Left kidney (tissue), 8 donors: ENCODE data around the gene PDCL2. TPM values are rescaled to one million over a fixed set of nuclear protein-coding genes. Genes with fewer than 3 reads are reported as not detected.
"Not testable (repeated sequence)": the region's sequence is repeated elsewhere in the genome, so short reads cannot be mapped to it uniquely, and the experiment has no call there.

ENCODE experiments used
- DNase-seq: peaks from one replicate; pipeline ENCODE4 v3.0.0-alpha.2; 2013
- long read RNA-seq, 8 donors: transcript quantifications; one replicate each; lab custom pipeline, GENCODE V29; 2026
- polyA plus RNA-seq: library from polyadenylated mRNA; unstranded; fragments of 120-200 nt; gene quantifications from one replicate; pipeline ENCODE4 v1.2.1, GENCODE V29; 2013; ENCODE audit not compliant: insufficient read length

Gene PDCL2, protein sequence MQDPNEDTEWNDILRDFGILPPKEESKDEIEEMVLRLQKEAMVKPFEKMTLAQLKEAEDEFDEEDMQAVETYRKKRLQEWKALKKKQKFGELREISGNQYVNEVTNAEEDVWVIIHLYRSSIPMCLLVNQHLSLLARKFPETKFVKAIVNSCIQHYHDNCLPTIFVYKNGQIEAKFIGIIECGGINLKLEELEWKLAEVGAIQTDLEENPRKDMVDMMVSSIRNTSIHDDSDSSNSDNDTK
- polyA plus RNA-seq: not detected
- long read RNA-seq, donor 1: 0 reads
- long read RNA-seq, donor 2: 0 reads
- long read RNA-seq, donor 3: 0 reads
- long read RNA-seq, donor 4: 0 reads
- long read RNA-seq, donor 5: 0 reads
- long read RNA-seq, donor 6: 0 reads
- long read RNA-seq, donor 7: 0 reads
- long read RNA-seq, donor 8: 0 reads

DNA sequence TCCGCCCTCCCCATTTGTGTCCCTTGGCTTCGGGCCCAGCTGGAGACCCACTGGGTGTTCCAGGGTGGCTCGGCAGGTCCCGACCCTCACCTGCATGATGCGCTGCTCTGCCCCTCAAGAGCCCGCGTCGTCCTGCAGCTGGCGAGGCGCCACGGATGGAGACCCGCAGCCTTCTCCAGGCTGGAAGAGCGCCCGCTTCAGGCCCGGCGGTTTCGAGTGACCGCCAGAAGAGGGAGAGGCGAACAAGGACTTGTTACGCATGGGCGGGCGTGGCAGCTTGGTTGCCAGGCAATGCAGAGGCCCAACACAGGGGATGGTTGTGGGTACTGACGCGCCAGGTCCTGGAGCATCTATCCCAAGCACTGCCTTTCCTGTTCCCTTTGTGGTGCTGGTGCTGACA is at the start of gene PDCL2:
Gene PDCL2, minus strand, starts transcription at position 232 of the 400 bp plus-strand sequence. Its CDS starts 136 bp downstream, at position 96.
- DNase-seq: no peak

DNA sequence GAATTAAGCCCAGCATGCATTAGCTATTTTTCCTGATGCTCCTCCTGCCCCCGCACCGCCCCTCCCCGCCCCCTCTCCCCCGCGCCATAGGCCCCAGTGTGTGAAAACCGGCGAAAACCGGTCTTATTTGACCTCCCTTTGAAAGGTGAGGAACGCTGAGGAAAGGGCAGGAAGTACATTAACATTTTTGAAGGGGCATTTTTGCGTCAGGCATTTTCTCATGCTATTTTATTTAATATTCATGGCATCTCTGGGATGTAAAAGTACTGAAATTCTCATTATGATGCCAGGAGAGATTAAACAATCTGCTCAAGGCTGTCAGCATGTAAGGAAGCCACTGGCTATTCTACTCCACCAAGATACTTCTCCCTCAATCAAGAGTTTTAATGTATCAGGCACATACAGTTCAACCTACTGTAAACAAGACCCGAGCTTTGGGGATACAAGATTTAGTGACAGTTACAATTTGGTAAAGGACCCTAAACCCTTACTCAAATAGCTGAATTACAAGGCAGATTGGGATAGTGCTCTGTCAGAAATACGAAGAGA is 45.3 kb upstream of the PDCL2 start:
- DNase-seq: peak; percentile 45

DNA sequence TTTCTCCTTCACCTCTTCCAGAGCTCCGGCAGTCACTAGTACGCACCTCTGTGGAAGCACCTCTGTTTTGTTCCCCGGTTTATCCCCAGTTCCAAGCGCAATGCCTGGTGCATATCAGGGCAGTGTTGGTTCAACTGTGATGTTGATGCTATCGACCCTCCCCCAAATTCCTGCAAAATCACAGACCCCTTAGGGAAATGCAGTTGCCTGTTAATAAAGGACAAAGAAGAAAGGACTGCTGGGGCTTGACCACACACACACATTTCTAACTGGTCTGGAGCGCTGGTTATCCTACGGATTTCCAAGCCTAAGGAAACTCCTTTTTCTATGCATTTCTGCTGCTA is 44.6 kb upstream of the PDCL2 start:
- peak; percentile 24 for DNase-seq

DNA sequence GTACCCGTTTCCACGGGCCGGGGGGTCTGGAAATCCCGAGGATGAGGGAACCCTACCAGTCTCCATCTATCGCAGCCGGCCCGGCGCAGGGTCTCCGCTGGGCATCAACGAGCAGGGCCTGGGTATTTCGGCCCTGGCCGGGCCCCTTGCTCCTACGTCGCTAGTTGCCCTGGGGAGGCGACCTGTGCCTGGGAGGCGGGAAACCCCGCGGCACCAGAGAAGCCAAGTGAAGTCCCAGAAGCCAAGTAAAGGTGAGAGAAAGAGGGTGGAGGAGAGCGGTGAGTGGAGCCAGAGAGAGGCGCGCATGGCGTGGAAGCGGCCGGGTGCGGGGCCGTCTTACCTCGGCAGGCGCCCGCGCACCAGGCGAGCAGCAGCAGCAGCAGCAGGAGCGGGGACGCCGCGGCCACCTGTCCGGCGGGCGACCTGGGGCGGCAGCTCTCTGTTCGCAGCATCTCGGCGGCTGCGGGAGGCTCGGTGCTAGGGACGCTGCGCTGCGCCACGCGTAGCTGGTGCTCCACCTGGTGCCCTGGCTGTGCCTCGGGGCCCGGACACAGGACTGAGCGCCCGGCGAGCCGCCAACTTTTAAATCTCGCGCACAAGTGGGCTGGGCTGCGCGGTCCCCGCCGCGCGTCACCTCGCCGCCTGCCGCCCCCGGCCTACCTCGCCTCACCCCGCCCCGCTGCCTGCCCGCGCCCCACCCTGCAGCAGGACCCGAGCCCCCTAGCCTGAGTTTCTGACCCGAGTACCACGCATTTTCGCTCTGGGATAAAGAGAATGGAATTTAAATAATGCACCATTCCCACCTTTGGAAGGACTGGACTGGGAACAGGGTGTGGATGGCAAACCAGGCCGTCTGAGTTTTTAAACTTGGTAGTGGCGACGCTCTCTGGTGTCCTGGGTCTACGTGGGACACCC is 44.0 kb upstream of the PDCL2 start, which contains the start of gene NMU:
Gene NMU, minus strand, starts transcription at position 558 of the 915 bp plus-strand sequence. Its CDS starts 106 bp downstream, at position 452.
- DNase-seq: peak; percentile 30

DNA sequence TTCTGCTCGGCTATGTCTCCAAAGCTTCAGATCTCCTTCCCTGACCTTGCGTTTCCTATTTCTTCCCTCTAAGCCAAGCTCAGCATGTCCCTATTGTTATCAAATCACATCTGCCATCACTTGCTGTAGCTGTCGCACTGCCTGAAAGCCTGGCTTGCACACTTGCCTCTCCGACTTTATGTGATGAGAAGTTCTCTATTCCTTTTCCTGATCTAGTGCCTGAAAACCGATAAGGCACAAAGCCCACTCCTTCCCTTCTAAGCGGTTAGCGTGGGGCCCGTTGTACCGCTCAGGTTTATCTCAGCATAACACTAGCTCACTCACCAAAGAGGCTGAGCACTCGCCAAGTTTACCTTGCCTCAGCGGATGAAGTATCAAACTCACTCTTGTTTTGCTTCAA is 43.2 kb upstream of the PDCL2 start:
- DNase-seq: peak; percentile 24

DNA sequence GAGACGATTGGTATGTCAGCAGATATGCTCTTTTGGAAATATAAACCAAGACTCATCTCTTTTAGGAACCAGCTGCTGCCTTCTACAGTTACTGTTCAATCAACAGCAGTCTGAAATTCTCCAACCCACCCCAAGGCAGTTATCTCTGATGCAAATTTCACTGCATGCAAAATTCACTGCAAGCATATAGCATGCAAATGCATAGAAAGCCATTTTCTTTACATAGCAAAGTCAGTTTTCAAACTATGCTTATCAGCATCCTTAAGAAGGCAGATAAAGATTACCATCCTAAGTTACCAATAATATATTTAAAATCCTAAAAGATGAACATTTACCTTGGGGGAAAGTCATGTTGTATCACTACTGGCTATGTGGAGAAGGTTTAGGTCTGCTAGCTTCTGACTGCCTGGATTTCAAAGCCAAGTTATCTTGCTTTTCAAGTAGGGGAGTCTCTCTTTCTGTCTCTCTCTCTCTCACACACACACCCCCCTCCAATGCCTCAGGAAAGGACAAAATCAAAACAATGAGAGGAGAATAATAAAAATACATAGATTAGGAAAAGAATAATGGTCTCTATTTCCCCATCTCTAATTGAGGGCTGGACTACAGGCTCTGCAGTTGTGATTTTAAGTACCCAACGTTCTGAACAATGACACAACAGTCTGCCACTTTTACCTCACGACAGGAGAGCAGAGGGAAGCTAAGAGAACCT is 42.5 kb upstream of the PDCL2 start:
- no peak for DNase-seq

DNA sequence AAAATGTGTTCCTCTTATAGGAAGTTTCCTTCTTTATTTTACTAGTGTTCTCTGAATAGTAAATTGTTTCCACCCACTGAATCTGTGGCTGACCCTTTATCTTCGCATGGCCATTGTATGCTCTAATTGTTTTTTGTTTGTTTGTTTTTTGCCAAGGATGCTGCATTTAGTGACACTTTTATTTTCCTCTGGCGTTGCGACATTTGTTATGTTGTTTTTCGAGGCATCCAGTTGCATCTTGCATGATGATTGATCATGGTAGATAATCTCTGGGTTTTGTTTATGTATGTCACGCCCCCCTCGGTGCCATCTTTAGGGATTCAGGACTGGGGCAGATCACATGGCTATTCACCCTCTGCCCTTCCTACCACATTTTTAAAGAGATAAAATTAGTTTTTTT is 41.9 kb upstream of the PDCL2 start:
- DNase-seq: no peak

DNA sequence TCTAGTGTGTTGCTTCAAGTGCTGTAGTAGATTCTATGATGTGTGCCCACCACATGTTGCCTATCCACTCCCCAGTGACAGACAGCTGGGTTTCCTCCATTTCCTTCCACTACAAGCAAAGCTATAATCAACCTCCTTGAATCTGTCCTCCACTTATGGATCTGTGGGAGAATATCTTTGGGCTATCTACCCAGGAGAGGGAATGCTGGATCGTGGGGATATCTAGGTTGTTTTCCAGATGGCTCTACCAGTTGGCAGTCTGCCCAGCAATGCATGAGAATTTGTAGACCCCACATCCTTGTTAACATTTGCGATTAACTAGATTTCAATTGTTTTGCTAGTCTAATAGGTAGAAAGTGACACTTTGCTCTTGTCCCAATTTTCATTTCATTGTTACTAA is 33.8 kb upstream of the PDCL2 start:
- no peak for DNase-seq

DNA sequence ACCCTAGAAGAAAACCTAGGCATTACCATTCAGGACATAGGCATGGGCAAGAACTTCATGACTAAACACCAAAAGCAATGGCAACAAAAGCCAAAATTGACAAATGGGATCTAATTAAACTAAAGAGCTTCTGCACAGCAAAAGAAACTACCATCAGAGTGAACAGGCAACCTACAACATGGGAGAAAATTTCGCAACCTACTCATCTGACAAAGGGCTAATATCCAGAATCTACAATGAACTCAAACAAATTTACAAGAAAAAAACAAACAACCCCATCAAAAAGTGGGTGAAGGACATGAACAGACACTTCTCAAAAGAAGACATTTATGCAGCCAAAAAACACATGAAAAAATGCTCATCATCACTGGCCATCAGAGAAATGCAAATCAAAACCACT is 32.0 kb upstream of the PDCL2 start:
- not testable (repeated sequence) for DNase-seq

DNA sequence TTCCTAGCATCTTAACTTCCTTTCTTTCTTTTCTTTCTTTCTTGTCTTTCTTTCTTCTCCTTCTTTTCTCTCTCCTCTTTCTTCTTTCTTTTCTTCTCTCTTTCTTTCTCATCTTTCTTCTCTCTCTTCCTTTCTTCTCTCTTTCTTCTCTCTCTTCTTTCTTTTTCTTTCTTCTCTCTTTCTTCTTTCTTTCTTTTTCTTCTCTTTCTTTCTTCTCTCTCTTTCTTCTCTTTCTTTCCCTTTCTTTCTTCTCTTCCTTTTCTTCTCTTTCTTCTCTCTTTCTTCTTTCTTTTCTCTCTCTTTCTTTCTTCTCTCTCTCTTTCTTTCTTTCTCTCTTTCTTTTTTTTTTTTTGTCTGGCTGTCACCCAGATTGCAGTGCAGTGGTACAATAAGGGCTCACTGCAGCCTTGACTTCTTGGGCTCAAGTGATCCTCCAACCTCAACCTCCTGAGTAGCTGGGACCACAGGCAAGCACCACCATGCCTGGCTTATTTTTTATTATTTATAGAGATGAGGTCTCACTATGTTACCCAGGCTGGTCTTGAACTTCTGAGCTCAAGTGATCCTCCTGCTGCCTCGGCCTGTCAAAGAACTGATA is 26.6 kb upstream of the PDCL2 start:
- no peak for DNase-seq

DNA sequence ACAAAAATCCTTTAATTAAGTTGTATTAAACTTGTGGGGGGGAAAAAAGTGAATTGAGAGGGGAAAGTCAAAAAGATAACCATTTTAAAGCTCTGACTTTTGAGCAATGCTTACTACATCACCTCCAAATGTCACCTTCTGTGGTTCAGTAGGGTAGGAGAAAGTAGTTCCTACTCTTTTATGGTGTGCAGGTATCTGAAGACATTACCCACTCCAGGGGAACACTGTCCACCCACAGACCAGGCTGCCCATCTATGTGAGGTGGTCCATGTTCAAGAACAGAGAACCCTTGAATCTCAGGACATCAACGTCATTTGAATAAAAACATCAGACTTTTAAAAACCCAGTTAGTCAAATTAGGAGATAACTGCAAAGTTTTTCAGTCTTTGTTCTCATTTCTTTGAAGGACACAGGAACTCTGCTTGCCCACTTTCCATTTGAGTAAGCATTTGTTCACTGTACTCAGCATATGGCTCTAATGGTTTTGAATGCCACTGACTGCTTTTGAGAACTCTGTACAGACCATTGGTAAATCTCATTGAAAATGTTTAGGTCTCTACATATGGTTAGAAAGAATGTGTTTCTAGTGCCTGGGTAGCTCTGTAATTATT is 25.6 kb upstream of the PDCL2 start:
- DNase-seq: no peak

DNA sequence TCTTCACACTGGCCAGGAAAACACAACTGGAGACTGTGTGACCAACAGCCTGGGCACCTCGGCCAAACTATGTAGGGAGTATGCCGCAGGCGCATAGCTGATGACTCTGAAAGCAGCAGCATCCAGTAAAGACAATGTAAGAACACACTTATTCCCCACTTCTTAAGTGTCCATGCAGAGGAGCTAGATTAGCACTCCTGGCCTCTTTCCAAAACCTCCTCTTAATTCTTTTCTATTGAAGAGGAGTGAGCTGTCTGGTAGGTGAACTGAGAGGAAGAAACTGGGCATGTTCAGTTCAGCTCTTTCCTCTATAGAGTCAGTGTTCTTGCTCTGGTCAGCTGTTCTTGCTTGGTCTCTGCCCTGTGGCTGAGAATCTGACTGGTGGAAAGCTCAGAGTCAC is 23.0 kb upstream of the PDCL2 start:
- DNase-seq: no peak

DNA sequence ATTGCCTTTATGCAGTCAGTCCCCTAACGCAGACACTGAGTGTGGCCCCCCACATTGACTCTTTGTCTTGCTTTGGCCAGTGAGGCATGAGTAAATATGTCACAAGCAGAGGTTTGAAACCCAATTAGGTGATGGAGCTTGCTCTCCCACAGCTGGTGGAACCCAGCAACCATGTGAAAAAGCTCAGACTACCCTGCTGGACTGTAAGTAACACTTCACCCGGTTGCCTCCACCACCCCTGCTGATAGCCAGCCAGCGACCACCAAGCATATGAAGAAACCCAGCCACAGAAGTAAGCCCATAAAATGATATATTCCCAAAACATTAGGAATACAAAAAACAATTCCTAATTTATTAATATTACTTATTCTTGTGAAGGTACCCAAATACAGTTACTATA is 21.6 kb upstream of the PDCL2 start:
- no peak for DNase-seq

DNA sequence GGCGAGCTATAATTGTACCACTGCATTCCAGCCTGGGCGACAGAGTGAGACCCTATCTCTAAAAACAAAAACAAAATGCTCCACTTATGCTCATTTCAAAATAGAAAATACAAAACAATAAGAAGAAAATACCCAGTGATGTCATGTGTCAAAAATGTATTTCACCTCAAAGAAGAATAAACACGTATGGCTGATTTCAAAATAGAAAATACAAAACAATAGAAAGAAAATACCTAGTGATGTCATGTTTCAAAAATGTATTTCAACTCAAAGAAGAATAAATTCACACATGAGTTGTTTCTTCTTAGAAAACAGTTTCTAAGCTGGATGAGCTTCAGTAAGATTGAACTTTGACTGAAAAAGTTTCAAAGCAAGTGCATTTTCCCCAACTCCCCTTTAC is 20.3 kb upstream of the PDCL2 start:
- DNase-seq: no peak

DNA sequence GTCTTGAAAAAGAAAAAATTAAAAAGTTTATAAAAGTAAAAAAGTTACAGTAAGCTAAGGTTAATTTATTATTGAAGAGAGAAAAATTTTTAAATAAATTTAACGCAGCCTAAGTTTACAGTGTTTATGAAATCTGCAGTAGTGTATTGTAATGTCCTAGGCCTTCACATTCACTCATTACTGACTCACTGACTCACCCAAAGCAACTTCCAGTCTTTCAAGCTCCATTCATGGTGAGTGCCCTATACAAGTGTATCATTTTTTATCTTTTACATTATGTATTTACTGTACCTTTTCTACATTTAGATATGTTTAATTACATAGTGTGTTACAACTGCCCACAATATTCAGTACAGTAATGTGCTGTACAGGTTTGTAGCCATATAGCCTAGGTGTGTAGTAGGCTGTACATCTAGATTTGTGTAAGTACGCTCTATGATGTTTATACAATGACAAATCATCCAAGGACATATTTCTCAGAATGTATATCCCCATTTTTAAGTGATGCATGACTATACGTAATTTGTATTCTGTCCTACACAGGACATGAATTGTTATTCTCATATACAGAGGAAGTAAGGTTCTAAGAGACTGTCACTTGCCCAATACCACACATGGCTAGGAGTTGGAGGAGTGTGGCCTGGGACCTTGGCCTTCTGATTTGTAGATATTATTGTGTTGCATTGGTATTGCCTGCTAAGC is 19.5 kb upstream of the PDCL2 start:
- no peak for DNase-seq

DNA sequence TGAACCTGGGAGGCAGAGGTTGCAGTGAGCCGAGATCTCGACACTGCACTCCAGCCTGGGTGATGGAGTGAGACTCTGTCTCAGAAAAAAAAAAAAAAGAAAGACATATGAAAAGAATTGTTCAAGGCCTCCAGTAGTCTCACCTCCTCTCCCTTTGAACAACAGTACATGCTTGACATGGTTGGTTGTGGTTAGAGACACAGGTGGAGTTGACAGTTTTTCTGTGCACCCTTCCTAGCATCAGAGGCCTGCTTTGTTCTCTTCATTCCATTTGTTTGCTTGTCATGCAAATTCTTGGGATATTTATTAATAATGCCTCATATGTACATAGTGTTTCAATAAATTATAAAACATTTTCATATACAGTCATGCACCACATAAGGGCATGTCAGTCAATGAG is 18.3 kb upstream of the PDCL2 start:
- no peak for DNase-seq

DNA sequence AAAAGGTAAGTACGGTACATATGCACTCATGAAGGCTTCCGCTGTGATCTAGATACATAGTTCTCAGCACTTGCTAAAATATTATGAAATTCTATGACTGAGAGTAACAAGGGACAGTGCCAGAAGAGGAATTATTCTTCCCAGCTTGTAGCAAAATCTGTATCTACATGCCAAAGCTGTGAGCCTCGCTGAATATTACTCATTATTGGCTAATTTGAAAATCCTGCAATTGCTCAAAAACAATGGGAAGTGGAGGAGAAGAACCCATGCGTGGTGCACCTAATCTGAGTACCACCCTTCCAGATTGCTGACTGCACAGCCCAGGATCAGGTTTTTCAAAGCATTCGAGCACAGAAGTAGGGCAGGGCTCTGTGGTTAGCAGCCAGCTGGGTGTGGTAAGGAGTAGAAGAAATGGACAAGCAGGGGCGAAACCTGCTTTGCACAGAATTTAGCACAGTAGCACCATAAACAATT is 17.4 kb upstream of the PDCL2 start:
- DNase-seq: no peak

DNA sequence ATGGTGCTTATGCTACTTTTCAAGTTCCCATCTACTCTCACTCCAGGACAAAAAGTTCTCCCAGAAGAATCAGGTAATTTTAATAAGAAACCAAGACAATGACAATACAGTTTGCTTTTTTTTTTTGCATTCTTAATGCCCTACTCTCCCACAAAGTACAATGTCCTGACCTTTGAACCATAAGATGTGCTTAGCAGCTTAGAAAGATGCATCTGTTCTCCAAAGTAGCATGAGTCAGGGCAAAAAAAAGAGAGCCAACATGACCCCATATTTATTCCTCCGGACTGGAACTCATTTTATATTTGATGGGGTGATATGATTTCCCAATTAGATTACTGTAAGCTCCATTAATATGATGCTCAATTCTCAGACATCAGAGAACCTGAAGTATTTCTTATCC is 16.5 kb upstream of the PDCL2 start:
- DNase-seq: no peak

DNA sequence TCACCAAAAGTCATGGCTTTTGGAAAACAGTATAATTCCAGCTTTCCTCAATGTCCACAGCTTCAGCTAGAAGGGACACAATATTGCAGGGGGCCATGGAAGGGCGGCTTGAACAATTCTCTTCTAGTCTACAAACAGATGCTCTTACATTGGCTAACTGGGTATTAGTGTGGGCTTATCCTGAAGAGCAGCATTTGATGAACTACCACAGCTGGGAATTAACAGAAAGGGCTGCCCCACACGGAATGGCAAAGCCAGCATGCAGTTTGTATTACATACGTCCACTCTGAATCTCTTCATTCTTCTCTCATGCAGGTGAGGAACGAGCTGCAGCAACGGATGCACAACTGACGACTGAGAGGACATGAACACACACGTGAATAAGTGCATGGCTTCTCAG is 13.0 kb upstream of the PDCL2 start:
- no peak for DNase-seq

DNA sequence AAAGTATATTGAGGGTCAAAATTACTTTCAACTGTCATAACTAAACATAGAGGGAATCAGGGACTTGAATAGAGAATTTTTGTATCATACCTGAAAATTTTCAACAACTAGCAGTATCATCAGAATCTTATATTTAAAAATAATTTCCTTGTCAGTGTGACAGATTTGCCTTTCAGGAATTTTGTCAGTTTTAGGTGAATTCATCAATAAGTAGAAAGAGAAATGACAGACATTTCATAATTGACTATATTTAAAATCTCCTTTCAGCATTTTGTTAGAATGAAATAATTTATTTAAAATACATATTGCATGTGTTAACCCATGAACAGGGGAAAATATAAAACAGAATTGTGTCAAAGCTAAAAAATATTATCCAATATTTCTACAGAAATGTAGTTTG is 8.6 kb upstream of the PDCL2 start:
- DNase-seq: no peak

DNA sequence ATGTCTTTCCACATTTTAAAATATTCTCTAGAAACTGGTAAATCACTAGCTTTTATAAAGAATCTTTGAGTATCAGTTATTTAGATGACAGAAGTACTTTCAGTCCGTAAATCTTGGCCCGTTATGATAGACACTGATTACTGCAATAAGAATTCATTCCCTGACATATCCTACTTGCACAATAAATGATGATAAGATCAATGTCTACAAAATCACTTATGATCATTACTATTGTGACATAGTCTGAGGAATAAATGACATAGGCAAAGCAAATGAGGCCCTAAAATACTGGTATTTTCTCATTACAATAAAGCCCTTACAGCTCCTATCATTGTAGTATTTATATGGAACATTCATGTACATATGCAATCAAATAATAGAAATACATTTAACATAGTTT is 6.6 kb upstream of the PDCL2 start:
- no peak for DNase-seq
